HG03565 (cell line): ENCODE results near the gene VPS13D.

Experiments used
- ATAC-seq: cut with Tn5 transposase; IDR thresholded peaks from one replicate; pipeline ENCODE4 v1.9.1; 2021; ENCODE audit warnings: mild to moderate bottlenecking, moderate library complexity; ENCODE audit not compliant: unreplicated experiment

The VPS13D gene

DNA sequence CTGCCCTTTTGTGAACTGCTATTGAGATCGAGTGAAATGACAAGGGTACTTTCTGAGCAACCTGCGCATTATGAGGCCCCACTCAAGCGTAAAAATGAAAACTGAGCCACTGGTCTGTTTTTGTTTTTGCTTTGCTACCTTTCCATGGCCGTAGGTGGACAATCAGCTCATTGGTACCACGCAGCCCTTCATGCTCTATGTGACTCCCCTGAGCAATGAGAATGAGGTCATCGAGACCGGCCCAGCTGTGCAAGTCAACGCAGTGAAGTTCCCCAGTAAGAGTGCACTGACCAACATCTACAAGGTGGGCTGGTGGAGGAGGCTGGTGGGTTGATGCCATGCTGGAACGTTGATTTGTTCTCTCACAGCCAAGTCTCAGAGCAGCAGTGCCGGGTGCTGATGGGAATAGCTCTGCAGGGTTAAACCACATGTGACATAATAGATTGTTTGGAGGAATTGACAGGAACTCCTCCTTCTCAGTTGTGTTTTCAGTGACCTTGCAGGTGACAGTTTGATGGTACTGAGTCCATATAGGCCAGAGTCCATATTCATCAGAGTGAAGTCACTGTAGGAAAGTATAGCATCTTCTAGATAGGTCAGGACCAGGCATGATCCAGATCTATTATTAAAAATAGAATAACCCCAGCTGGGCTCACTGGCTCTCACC, 170.3 kb downstream of the VPS13D start:
- no peak for ATAC-seq

DNA sequence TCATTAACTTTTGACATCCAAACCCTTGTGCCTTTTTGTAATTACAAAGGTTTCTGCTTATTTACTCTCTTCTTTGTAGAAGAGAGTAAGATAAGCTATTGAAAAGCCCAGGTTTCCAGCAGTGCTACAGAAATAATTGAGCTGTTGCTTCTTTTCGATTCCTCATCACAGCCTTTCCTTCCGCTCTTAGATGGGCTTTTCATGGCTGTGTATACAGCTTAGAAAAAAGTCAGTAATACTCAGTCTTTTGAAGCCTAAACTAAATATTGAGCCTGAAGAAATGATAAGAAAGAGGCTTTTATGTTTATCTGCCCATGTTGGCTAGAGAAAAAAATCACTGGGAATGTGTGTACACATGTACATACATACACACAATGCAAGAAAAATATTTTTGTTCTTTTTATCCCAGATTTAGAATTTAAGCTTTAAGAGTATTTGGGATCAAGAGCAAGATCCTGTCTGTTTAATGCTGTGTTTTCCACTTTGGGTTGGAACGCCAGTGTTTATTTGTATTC, 172.4 kb downstream of the VPS13D start:
- no peak for ATAC-seq

DNA sequence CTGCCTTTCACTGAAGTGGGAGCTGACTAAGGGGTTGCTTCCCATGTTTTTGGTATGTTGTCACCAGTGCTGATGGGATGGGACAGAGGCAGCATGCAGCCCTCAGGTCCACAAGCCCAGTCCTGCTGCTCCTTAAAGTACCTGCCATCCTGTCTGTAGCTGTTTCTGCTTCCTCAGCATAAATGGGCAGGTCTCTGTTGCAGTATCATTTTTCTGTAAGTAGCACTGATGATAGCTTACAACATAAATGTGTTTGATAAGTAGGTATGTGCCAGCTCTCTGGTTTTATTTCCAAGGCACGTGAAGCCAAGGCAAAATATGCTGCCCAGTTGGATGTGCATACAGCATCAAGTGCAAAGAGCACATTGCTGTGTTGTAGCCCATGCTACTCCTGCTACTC, 173.0 kb downstream of the VPS13D start:
- no peak for ATAC-seq

DNA sequence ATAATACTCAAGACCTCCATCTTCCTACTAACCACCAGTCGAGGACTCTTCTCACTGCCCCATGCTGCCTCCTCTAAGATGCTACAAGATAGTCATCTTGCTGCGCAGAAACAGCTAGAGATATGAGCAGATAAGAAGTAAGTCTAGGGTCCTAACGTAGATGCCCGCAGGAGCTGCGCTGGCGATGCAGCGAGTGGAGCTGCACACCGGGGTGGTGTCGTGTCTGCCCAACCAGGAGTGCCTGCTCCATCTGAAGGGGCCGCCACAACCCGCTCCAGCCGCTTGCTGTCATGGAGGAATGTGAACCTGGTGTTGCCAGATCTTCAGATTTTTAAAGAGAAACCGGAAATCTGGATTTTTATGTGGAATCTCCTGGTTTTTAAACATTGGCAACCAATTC, 175.1 kb downstream of the VPS13D start:
- ATAC-seq, result no peak

DNA sequence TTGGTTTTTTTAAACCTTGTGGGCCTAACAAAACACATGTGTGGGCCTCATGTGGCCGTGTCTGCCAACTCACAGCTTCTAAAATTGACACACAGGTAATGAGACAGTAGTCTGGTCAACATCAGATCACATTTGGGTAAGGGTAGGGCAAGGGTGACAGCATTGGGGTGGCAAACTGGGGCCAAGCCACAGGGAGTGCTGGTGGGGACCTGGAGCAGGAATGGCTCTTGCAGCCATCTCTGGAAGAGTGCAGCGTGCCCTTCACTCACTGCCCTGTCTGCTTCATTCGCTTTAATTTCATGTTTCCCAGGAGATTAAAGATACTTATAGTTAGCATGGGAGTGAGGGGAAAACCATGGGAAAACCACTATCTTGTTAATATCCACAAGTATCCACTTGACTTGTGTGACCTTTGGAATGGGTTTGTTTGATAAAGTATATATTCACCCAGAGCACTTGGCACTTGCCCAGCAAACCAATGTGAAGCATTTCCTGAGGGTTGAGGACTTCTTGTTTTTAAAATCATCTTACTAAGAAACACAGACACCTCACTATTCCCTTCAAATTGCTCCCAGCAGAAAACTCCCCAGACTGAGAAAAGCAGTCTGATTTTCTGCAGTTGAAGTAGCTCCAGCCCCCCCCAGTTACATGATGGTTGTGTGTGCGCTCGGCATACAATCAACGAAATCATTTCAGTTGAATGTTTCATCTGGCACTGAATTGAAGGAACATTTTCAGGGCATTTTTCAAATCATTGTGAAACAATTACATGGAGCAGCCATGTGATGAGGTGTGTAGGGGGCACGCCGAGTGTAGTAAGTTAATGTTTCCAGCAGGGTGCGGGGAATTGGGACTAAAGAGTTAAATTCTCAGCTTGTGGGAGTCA, 175.7 kb downstream of the VPS13D start:
- no peak for ATAC-seq

DNA sequence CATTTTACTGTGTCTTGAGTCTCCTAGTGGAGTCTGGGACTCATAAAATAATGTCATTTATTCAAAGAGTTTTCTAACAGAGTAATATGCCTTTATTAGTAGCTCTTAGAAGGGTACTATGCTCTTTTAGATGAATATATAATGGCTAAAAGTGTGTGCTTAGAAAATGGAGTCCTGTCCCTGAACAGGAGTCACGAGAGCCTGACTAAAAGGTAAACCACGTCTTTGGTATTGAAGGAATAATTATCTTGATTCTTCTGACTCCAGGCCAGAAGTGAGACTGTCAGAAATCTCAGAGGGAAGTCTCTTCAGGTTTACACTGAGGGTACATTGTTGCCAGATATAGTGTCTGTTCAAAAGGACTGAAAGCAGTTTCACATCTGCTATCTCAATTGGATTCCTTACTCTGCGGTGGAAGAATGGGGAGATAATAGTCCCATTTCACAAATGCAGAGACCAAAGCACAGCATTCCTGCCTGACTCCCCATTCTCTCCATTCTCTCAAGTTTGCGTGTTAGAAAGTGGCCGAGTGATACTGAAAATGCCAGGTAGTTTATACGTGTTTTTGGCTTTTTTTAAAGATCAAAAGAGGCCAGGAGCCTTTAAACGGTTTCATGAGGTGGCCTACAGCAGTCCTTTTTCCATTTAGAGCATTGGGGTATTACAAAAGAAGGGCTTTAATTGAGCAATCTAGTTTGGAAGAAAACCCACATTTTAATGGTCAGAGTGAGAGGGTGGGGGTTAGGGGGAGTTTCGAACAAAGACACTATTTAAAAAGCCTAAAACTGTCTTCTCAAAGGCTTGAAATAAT, 176.6 kb downstream of the VPS13D start:
- no peak for ATAC-seq

DNA sequence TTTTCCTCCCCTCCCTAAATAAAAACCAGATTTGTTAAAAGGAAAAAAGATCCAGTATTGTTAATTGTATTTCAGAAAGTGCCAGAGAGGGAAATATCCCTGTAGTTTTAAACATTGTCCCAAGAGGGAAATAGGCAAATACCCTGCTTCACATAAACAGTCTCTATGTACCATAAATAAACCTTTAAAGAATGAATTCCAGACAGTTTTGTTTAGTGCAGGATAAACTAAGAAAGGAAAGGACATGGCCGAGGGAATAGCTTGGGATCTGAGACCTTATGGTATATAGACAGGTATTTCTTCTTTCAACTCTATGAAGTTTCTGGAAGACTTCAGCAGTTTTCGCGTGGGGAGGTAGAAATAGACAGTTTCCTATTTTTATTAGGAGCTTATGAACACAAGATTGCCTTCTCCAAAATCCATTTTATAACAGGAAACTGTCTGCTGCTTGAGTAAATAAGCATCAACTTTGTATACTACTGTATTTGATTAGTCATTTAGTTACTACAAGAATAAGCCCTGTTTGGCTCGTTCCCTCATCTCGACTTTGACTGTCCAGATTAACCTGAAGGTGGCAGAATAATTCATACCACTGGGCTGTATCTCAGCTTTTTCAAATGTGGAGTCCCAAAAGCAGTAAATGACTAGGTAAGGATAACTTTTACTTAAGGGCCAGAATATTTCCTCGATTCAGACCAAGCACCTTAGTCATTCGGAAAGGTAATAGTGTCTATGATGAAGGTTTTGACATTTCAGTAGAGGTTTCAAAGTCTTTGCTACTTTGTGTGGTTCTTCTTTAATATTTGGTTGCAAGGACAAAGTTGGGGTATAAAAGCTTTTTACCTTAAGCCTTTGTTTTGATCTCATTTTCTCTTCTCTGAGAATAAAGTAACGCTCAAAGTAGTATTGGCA, 177.5 kb downstream of the VPS13D start:
- ATAC-seq, result no peak

DNA sequence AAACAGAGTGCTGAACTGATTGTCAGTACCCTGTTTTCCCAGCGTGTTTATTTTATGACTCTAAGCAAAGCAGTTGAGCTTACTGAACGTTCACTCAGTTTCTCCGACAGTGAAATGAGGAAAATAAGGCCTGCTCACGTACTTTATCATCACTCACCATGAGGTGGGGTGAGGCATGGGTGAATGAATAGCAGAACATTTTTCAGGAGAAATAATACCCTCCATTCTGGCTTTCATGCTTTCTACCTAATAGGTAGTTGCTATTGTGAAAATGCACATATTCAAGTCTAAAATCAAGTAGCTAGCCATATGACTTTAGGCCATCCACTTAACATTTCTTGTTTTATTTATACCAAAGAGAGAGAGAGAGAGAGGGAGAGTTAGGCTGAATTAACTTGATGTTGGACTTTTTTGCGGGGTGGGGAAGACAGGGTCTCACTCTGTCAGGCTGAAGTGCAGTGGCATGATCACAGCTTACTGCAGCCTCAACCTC, 178.2 kb downstream of the VPS13D start:
- no peak for ATAC-seq

DNA sequence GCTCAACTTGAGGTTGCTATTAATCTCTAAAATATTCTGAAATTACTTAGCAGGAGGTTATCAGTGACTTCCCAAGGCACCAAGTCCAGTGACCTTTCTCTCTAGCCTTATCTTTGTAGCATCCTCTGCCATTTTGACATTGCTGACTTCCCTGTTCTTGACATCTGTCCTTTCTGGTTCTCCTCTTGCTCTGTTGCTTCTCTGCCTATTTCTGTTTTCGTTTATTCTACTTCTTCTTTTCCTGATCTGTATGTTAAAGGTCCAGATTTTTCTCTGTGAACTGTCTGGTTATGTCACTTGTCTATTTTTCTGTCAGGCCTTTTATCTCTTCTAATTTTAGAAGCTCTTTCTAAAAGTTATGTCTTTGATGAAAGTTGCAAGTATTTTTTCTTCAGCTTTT, 178.8 kb downstream of the VPS13D start:
- no peak for ATAC-seq

DNA sequence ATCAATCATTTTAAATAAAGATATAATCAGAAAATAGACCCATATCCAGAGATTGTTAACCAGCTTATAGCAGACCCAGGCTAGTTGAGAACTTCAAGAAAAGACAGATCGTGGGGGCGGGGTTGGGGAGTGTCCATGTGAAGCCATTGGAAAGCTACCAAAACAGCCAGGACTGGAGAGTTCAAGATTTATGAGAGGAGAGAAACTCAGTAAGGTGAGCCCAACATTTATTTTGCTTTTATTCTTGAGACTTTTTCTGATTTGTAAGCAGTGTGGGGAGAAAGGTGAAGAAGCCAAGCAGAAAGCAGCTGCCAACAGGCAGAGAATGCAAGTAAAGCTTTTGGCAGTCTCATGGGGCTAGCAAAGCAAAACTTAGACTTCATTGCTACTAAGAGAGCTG, 179.9 kb downstream of the VPS13D start:
- no peak for ATAC-seq

DNA sequence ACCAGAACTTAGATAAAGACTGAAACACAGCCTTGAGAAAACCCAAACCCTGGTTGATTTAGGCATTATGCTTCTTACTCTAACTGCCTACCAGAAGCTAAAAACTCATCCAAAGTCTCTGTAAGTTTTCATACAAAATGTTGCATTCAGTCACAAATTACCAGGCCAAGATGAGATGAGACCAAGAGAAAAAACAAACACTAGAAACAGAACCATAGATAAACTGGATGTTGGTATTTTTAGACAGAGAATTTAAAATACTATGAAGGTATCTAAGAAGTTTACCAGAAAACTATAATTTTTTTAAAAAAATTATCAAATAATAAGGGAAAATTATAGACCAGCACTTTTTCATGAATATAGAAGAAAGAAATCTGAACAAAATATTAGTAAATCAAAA, 180.5 kb downstream of the VPS13D start:
- no peak for ATAC-seq

DNA sequence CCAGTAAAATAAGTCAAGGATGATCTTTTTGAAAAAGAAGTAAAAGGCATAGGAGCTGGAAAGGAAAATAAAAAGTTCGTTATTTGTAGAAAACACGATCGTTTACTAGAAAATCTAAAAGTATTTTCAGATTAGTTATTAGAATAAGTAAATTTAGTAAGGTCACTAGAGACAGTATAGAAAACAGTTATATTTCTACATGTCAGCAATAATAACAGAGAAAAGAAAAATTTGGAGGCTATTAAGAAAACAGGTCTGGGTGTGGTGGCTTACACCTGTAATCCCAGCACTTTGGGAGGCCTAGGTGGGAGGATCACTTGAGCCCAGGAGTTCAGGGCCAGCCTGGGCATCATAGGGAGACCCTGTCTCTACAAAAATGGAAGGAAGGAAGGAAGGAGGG, 181.3 kb downstream of the VPS13D start:
- ATAC-seq, result no peak

DNA sequence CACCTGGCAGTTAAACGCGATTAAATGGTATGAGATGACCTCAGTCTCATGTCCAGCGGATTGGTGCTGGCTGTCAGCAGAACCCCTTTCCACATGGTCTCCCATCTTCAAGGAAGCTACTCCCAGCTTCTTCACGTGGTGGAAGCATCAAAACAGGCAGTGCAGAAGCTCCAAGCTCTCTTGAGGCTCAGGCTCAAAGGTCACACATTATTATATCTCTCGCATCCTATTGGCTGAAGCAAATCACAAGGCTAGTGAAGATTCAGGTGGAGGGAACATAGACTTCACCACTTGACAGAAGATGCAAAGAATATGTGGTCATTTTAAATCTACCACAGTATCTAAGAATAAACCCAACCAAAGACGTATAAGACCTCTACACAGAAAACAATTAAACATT, 181.9 kb downstream of the VPS13D start:
- no peak for ATAC-seq

DNA sequence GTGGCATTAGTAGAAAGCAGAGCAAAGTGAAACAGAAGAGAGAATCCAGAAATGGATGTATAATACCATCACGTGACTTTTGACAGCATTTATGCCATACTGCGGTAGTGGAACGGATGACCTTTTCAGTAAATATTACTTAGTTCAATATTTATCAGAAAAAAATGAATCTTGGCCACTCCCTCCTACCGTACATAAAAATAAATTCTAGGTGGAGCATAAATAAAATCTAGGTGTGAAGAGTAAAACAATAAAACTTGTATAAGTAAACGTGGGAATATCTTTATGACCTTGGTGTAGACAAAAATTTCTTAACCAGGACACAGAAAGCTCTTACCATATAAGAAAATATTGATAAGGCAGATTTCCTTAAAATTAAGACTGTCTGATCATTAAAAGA, 182.6 kb downstream of the VPS13D start:
- ATAC-seq, result no peak

DNA sequence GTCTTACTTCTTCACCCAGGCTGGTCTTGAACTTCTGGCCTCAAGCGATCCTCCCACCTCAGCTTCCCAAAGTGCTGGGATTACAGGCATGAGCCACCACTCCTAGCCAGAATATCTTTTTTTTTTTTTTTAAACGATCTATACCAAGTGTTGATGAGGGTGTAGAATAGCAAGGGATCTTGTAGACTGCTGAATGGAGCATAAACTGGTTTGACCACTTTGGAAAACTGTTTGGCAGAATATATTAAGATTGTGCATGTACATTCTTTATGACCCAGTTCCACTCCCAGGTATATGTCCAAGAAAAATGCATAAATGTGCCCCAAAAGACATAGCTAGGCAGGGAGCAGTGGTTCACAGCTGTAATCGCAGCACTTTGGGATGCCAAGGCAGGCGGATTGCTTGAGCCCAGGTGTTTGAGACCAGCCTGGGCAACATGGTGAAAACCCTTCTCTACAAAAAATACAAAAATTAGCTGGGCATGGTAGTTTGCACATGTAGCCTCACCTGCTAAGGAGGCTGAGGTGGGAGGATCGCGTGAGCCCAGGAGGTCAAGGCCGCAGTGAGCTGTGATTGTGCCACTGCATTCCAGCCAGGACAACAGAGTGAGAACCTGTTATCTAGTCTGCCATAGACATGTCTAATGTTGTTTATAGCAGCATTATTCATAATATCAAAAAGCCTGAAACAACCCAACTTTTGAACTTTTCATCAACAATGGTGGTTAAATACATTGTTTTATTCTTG, 184.0 kb downstream of the VPS13D start:
- ATAC-seq, result no peak

DNA sequence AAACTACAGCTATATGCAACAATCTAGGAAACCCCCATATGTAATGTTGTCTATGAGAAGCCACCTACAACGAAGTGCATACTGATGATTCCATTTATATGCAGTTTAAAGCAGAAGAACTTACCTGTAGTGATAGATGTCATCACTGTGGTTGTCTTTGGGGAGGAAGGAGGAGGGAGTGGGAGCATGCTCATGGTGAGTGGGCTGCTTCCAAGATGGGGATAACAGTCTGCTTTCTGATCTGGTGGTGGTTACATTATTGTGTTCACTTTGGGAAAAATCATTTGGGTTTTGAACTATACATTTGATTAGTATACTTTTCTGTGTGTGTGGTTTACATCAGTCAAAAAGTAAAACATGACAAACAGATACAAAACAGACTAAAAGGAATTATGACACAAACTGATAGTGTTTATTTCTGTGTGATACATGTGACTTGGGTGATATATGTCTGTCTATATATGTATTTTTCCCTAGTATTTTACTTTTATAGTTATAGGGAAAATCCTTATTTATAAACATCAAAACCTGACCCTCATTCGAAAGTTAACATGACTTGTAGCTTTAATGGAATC, 184.7 kb downstream of the VPS13D start:
- no peak for ATAC-seq

DNA sequence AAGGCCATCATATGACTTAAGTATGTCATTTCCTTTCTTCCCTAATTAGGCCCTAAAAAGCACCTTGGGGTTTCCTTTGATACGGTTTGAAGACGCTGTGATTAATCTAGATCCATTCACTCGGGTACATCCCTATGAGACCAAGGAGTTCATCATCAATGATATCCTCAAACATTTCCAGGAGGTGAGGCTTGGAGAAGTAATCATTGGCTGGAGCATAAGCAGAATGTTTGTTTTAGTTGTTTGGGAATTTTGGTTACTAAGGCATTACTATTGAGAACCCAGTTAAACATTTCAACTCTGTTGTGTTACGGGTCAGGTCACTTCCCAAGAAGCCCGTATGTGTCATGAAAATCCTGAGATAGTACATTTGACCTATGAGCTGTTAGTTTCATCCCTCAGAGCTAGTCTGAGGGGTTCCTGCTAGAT, 185.2 kb downstream of the VPS13D start:
- ATAC-seq, result no peak

DNA sequence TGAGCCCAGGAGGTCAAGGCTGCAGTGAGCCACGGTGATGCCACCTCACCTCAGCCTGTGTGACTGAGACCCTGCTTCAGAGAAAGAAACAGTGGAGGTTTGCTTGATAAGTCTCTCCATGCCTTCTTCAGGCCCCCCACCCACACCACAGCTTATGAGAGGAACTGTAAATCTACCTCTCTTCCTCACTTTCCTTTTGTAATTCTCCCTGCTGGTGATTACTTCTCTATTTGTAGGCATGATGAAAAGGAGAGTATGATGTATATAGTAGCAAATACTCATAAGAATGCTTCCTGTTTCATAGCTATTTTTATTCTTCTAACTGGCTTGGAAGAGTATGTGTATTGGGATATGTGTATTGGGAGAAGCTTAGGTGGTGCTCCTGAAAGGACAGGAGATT, 186.3 kb downstream of the VPS13D start:
- no peak for ATAC-seq

DNA sequence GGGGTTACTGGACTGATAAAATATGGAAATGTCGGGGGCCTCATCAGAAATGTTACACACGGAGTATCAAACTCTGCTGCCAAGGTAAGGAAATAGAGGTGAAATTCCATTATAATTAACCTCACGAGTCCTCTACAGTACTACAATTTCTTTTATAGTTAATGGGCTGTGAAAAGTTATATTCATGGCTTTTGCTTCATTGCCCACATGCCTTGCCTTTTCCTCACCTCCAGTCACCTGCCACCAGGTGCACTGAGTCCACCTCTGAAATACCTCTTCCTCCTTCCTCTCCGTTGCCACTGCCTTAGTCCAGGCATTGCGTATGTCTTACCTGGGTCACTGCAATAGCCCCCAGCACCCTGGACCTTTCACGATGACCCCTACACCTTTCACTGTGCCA, 186.9 kb downstream of the VPS13D start:
- ATAC-seq, result no peak
